Smooth muscle cell (in vitro differentiated cells): Measurements from ENCODE around the gene RFX7. TPM values are rescaled to one million over a fixed set of nuclear protein-coding genes. Genes with fewer than 3 reads are reported as not detected.
"Not testable (repeated sequence)": the region's sequence is repeated elsewhere in the genome, so short reads cannot be mapped to it uniquely, and the experiment has no call there.

ENCODE experiments used
- DNase-seq: peaks from one replicate; lab custom pipeline; 2025; ENCODE audit not compliant: unreplicated experiment; lab: John Stamatoyannopoulos, UW
- H2AFZ ChIP-seq: fragments of 200-600 bp; sonication (generic); 2 replicates; pipeline ENCODE4 v1.6.0; 2016; ENCODE audit warnings: antibody characterized with exemption, low read depth, mild to moderate bottlenecking
- H3F3A ChIP-seq: fragments of 200-600 bp; sonication (generic); 2 replicates; pipeline ENCODE4 v1.6.0; 2017; ENCODE audit warnings: antibody characterized with exemption, low read depth
- H3K27ac ChIP-seq: fragments of 200-600 bp; sonication (generic); 2 replicates; pipeline ENCODE4 v1.5.1; 2016; ENCODE audit warnings: low read depth, mild to moderate bottlenecking
- H3K27me3 ChIP-seq: fragments of 200-600 bp; sonication (generic); 2 replicates; pipeline ENCODE4 v1.6.1; 2016; ENCODE audit warnings: low read depth, mild to moderate bottlenecking
- H3K36me3 ChIP-seq: fragments of 200-600 bp; sonication (generic); 2 replicates; pipeline ENCODE4 v1.5.1; 2016; ENCODE audit warnings: low read depth
- H3K4me1 ChIP-seq: fragments of 200-600 bp; sonication (generic); 2 replicates; pipeline ENCODE4 v1.5.1; 2016; ENCODE audit warnings: low read depth
- H3K4me2 ChIP-seq: fragments of 200-600 bp; sonication (generic); 2 replicates; pipeline ENCODE4 v1.6.0; 2016; ENCODE audit warnings: mild to moderate bottlenecking
- H3K4me3 ChIP-seq: fragments of 200-600 bp; sonication (generic); 2 replicates; pipeline ENCODE4 v1.5.1; 2016; ENCODE audit warnings: mild to moderate bottlenecking
- H3K79me2 ChIP-seq: fragments of 200-600 bp; sonication (generic); 2 replicates; pipeline ENCODE4 v1.6.0; 2016; ENCODE audit warnings: low read depth, mild to moderate bottlenecking
- H3K9ac ChIP-seq: fragments of 200-600 bp; sonication (generic); 2 replicates; pipeline ENCODE4 v1.6.0; 2016; ENCODE audit warnings: low read depth
- H3K9me3 ChIP-seq: fragments of 200-600 bp; sonication (generic); replicated peaks from 2 replicates; pipeline ENCODE4 v1.5.1; 2016; ENCODE audit warnings: low read depth
- H4K20me1 ChIP-seq: fragments of 200-600 bp; sonication (generic); 2 replicates; pipeline ENCODE4 v1.6.0; 2016; ENCODE audit warnings: low read depth
- WGBS: methylation state at CpG from one replicate; pipeline ENCODE4 v1.1.7; 2016; ENCODE audit warnings: low lambda C conversion rate; 5-methylcytosine and 5-hydroxymethylcytosine counted together
- polyA plus RNA-seq: library from polyadenylated mRNA; unstranded; fragments of >200 nt; fragmentation: Nextera tagmentation; extraction: Ambion mirVana; gene quantifications from 2 replicates; pipeline ENCODE4 v1.2.1, GENCODE V29; 2016
- total RNA-seq: library from RNA; depleted of rRNA; stranded (reverse); fragments of >200 nt; gene quantifications from 2 replicates; pipeline ENCODE4 v1.2.3, GENCODE V29; 2014
- TF ChIP-seq, protein P1 (sequence below): fragments of 200-600 bp; sonication (generic); IDR thresholded peaks from 2 replicates; pipeline ENCODE4 v1.5.1; 2017; ENCODE audit warnings: borderline replicate concordance, mild to moderate bottlenecking, antibody characterized with exemption; ENCODE audit not compliant: insufficient read depth, poor library complexity, severe bottlenecking

RFX7 gene
- total and polyA plus RNA-seq, 2 experiments from 2014 or later = 7.7 to 18.5 TPM

DNA sequence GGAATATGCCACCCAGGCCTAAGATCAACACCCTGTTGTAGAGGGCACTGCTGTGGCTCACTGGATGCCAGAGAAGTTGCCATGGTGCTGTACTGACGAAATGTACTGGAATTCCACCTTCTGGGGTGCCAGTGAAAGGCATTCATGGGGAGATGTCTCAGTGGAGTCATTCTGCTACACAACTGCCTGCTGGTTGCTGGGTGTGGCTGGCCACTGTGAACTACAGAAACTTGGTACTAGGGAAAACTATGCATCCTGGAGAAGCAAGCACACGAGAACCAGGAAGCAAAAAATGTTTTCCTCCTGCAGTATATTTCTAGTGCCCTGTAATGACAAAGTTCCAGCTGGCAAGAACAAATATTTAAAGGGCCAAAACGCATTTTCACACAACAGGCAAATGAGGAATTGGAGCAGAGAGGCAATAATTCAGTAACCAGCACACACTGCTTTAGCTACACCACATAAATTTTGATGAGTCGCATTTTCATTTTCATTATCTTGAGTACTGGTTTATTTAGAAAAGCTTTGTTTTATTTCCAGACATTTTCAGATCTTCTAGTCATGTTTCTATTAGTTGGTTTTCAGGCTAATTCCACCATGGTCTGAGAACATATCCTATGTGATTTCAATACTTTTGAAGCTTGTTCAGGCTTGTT lies 18.3 kb upstream of the RFX7 start:
- Histone ChIP-seq H4K20me1 (no peaks in the 10 kb centered on the region), H3K9me3 (no peaks in the 10 kb centered on the region), H3K9ac (no peak overlapping the region), H3K27ac (no peak overlapping the region), H3K79me2 (no peaks in the 10 kb centered on the region), H3K4me2 (no peak overlapping the region), H3K36me3 (no peaks in the 10 kb centered on the region), H2AFZ (peak overlapping the region; percentile 9), H3K4me3 (no peak overlapping the region), H3F3A (no peaks in the 10 kb centered on the region), H3K4me1 (no peaks in the 10 kb centered on the region), H3K27me3 (no peaks in the 10 kb centered on the region)
- no peak for DNase-seq
- TF ChIP-seq, protein P1, sequence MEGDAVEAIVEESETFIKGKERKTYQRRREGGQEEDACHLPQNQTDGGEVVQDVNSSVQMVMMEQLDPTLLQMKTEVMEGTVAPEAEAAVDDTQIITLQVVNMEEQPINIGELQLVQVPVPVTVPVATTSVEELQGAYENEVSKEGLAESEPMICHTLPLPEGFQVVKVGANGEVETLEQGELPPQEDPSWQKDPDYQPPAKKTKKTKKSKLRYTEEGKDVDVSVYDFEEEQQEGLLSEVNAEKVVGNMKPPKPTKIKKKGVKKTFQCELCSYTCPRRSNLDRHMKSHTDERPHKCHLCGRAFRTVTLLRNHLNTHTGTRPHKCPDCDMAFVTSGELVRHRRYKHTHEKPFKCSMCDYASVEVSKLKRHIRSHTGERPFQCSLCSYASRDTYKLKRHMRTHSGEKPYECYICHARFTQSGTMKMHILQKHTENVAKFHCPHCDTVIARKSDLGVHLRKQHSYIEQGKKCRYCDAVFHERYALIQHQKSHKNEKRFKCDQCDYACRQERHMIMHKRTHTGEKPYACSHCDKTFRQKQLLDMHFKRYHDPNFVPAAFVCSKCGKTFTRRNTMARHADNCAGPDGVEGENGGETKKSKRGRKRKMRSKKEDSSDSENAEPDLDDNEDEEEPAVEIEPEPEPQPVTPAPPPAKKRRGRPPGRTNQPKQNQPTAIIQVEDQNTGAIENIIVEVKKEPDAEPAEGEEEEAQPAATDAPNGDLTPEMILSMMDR = no peak
- WGBS = 75% methylated on average over 4 of the region's 4 CpGs

DNA sequence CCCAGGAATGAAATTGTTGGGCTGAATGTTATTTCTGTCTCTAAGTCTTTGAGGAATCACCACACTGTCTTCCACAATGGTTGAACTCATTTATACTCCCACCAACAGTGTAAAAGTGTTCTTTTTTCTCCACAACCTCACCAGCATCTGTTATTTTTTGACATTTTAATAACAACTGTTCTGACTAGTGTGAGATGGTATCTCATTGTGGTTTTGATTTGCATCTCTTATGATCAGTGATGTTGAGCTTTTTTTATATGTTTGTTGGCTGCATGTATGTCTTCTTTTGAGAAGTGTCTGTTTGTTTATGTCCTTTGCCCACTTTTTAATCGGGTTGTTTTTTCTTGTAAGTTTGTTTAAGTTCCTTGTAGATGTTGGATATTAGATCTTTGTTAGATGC lies 13.6 kb upstream of the RFX7 start:
- H3K4me1 ChIP-seq, H3K9ac ChIP-seq, H3K27ac ChIP-seq, H2AFZ ChIP-seq, H4K20me1 ChIP-seq, DNase-seq, H3K79me2 ChIP-seq, H3K9me3 ChIP-seq, H3K4me2 ChIP-seq, H3F3A ChIP-seq, H3K4me3 ChIP-seq, H3K36me3 ChIP-seq: not testable (repeated sequence)
- WGBS = 97% methylated on average over 1 of the region's 1 CpG
- H3K27me3 ChIP-seq = peaks cover 34% of the 10 kb centered on the region

DNA sequence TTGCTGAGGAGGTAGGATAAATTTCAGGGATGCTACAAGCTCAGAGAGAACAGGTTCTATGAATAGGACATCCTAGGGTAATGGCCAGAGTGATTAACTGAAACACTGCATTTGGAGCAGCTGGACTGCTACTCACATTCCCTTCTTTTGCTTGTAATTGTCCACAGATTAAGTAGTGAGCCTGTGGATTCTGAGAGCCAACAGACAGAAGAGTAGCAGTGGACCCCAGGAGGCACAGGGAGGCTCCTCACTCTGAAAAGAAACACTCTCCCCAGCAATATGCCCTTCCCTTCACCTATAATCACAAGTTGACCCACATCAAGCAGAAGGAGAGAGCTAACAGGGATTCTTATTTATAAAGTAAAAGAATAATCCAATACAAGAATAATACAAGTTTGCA lies 10.6 kb upstream of the RFX7 start:
- no peaks in the 10 kb centered on the region for H4K20me1 ChIP-seq

DNA sequence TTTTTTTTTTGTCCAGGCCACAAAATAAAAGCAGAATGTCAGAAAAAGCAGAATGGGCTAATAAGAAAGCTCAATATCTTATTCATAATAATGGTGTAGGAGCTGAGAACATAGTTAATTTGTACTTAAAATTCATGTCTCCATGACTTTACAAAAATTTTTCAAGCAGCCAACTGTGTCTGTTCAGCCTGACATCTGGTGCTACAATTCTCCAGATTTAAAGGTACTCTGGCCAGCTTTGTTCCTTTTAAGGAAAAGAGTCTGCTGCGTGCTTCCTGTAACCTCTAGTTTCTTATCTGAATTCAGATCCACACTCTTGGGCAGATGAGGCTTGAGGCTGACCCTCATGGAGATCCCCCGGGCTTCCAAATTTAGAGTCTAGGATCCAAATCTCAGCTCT lies 8.7 kb upstream of the RFX7 start:
- H4K20me1 ChIP-seq = no peaks in the 10 kb centered on the region
- H3K27me3 ChIP-seq = peaks cover 48% of the 10 kb centered on the region
- peaks cover 4% of the 10 kb centered on the region for H3K4me1 ChIP-seq
- no peaks in the 10 kb centered on the region for H3K9me3 ChIP-seq
- 71% methylated on average over 2 of the region's 2 CpGs for WGBS
- no peak overlapping the region for H3K27ac ChIP-seq
- peaks cover 3% of the 10 kb centered on the region for H3F3A ChIP-seq
- no peak overlapping the region for H3K4me3 ChIP-seq
- no peak overlapping the region for H2AFZ ChIP-seq
- H3K9ac ChIP-seq = no peak overlapping the region
- no peak overlapping the region for H3K4me2 ChIP-seq
- TF ChIP-seq, protein P1 = no peak
- no peaks in the 10 kb centered on the region for H3K36me3 ChIP-seq
- no peak for DNase-seq
- H3K79me2 ChIP-seq = no peaks in the 10 kb centered on the region

More for the DNA sequence above, 10.6 kb upstream of the RFX7 start:
- Histone ChIP-seq H3K4me2 (no peak overlapping the region), H3F3A (peaks cover 3% of the 10 kb centered on the region), H3K4me1 (peaks cover 4% of the 10 kb centered on the region), H3K4me3 (no peak overlapping the region), H2AFZ (no peak overlapping the region), H3K36me3 (no peaks in the 10 kb centered on the region), H3K9me3 (no peaks in the 10 kb centered on the region), H3K79me2 (no peaks in the 10 kb centered on the region), H3K27me3 (peaks cover 41% of the 10 kb centered on the region), H3K9ac (no peak overlapping the region), H3K27ac (no peak overlapping the region)
- no peak for DNase-seq
- TF ChIP-seq, protein P1 = no peak
